Measurements from ENCODE around the gene C22orf23.

DNA sequence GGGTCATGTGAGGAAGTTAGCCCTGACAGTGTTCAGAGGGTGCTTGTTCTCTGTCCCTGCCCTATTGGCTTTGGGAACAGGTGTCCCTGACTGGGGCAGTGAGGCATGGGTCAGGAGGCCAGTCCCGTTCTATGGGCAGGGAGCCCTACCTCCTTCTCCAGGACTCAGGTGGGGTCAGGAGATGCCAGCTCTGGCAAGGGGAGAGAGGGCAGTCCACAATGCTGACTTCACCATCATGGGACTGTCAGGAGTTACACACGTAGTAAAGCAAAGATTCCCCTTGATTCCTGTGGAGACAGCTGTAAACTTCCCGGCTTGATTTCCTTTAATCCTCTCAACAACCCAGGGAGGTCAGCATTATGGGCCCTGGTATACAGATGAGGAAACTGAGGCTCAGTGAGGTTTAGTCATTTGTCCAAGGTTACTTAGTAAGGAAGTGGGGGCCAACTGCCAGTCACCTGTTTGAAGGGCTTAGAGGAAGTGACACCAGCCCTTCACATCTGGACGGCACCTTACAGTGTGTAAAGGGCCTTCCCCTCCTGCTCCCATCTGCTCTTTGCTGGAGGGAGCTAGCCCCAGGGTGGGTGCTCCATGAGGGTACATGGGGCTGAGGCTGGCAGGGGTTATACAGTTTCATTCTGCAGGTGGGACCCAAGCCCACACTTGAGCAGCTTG lies 35.4 kb downstream of the C22orf23 start:
- TF ChIP-seq, protein P1, sequence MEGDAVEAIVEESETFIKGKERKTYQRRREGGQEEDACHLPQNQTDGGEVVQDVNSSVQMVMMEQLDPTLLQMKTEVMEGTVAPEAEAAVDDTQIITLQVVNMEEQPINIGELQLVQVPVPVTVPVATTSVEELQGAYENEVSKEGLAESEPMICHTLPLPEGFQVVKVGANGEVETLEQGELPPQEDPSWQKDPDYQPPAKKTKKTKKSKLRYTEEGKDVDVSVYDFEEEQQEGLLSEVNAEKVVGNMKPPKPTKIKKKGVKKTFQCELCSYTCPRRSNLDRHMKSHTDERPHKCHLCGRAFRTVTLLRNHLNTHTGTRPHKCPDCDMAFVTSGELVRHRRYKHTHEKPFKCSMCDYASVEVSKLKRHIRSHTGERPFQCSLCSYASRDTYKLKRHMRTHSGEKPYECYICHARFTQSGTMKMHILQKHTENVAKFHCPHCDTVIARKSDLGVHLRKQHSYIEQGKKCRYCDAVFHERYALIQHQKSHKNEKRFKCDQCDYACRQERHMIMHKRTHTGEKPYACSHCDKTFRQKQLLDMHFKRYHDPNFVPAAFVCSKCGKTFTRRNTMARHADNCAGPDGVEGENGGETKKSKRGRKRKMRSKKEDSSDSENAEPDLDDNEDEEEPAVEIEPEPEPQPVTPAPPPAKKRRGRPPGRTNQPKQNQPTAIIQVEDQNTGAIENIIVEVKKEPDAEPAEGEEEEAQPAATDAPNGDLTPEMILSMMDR (conservative IDR thresholded peaks at IDR 0.05), result no peak
- no peak for TF ChIP-seq ZFX (IDR thresholded peaks at IDR 0.05)
